Neural cell (in vitro differentiated cells): Measurements from ENCODE around the gene AGBL3. TPM values are rescaled to one million over a fixed set of nuclear protein-coding genes. Genes with fewer than 3 reads are reported as not detected.
"Not testable (repeated sequence)": the region's sequence is repeated elsewhere in the genome, so short reads cannot be mapped to it uniquely, and the experiment has no call there.

Experiments
- H2AFZ ChIP-seq: fragments of 200-600, 300-800 bp; sonication (generic), shearing (Covaris generic); 2 replicates; pipeline ENCODE4 v1.6.0; 2014; ENCODE audit warnings: low read depth, mild to moderate bottlenecking, antibody characterized with exemption, low read length, moderate library complexity
- H3F3A ChIP-seq: fragments of 200-600 bp; shearing (Covaris generic); 2 replicates; pipeline ENCODE4 v1.6.1; 2016; ENCODE audit warnings: mild to moderate bottlenecking, moderate library complexity, mixed read lengths, antibody characterized with exemption, low read length; ENCODE audit not compliant: insufficient read depth, poor library complexity, severe bottlenecking
- H3K27ac ChIP-seq: fragments of 200-600, 300-800 bp; sonication (generic), shearing (Covaris generic); 2 replicates; pipeline ENCODE4 v1.5.1; 2014; ENCODE audit warnings: mild to moderate bottlenecking, low read length, moderate library complexity
- H3K27me3 ChIP-seq: fragments of 300-800, 200-600 bp; sonication (generic), shearing (Covaris generic); 2 replicates; pipeline ENCODE4 v1.6.0; 2014; ENCODE audit warnings: mild to moderate bottlenecking, low read depth, low read length, moderate library complexity; ENCODE audit not compliant: insufficient read depth
- H3K36me3 ChIP-seq: fragments of 300-800, 200-600 bp; sonication (generic), shearing (Covaris generic); 2 replicates; pipeline ENCODE4 v1.5.1; 2014; ENCODE audit warnings: mild to moderate bottlenecking, antibody characterized with exemption, low read length, moderate library complexity; ENCODE audit not compliant: insufficient read depth
- H3K4me2 ChIP-seq: fragments of 300-800, 200-600 bp; sonication (generic), shearing (Covaris generic); 2 replicates; pipeline ENCODE4 v1.6.0; 2014; ENCODE audit warnings: mild to moderate bottlenecking, low read length
- H3K4me3 ChIP-seq: fragments of 300-800, 200-600 bp; sonication (generic), shearing (Covaris generic); 2 replicates; pipeline ENCODE4 v1.5.1; 2014; ENCODE audit warnings: mild to moderate bottlenecking, low read length, moderate library complexity
- H3K79me2 ChIP-seq: fragments of 200-600 bp; shearing (Covaris generic); replicated peaks from 2 replicates; pipeline ENCODE4 v1.6.0; 2014; ENCODE audit warnings: mild to moderate bottlenecking, low read length, moderate library complexity; ENCODE audit not compliant: insufficient read depth
- H3K9ac ChIP-seq: fragments of 300-800, 200-600 bp; sonication (generic), shearing (Covaris generic); 2 replicates; pipeline ENCODE4 v1.6.1; 2016; ENCODE audit warnings: mild to moderate bottlenecking, low read length, mixed read lengths
- H3K9me2 ChIP-seq: fragments of 200-600 bp; shearing (Covaris generic); 2 replicates; pipeline ENCODE4 v1.6.1; 2016; ENCODE audit warnings: mild to moderate bottlenecking, low read length, mixed read lengths; ENCODE audit not compliant: insufficient read depth
- H3K9me3 ChIP-seq: fragments of 200-600, 300-800 bp; sonication (generic), shearing (Covaris generic); 2 replicates; pipeline ENCODE4 v1.6.1; 2016; ENCODE audit warnings: mild to moderate bottlenecking, mixed run types, low read length, moderate library complexity, mixed read lengths
- H4K20me1 ChIP-seq: fragments of 200-600 bp; shearing (Covaris generic); 2 replicates; pipeline ENCODE4 v1.6.1; 2016; ENCODE audit warnings: mild to moderate bottlenecking, mixed run types; ENCODE audit not compliant: insufficient read depth
- EP300 ChIP-seq: fragments of 450-650 bp; conservative IDR thresholded peaks from 2 replicates; pipeline ENCODE4 v1.6.1; 2014; ENCODE audit warnings: antibody characterized with exemption, mild to moderate bottlenecking, moderate library complexity; ENCODE audit not compliant: poor library complexity, severe bottlenecking
- EZH2 ChIP-seq: fragments of 200-600, 300-800 bp; shearing (Covaris generic), sonication (generic); IDR thresholded peaks from 2 replicates; pipeline ENCODE4 v1.6.1; 2014; ENCODE audit warnings: antibody characterized with exemption, low read length, borderline replicate concordance, mild to moderate bottlenecking; ENCODE audit not compliant: insufficient read depth, poor library complexity, severe bottlenecking
- MXI1 ChIP-seq: fragments of 450-650 bp; conservative IDR thresholded peaks from 2 replicates; pipeline ENCODE4 v1.6.1; 2014; ENCODE audit warnings: antibody characterized with exemption, mild to moderate bottlenecking; ENCODE audit not compliant: poor library complexity, severe bottlenecking
- POLR2AphosphoS5 ChIP-seq: IDR thresholded peaks from 2 replicates; pipeline ENCODE4 v1.6.1; 2012
- RAD21 ChIP-seq: fragments of 450-650 bp; conservative IDR thresholded peaks from 2 replicates; pipeline ENCODE4 v1.6.1; 2014; ENCODE audit warnings: antibody characterized with exemption, mild to moderate bottlenecking, moderate library complexity
- REST ChIP-seq: IDR thresholded peaks from 2 replicates; pipeline ENCODE4 v1.6.1; 2012; ENCODE audit warnings: borderline replicate concordance
- SMC3 ChIP-seq: fragments of 450-650 bp; conservative IDR thresholded peaks from 2 replicates; pipeline ENCODE4 v1.6.1; 2014; ENCODE audit warnings: antibody characterized with exemption, mild to moderate bottlenecking, moderate library complexity; ENCODE audit not compliant: poor library complexity
- TAF1 ChIP-seq: IDR thresholded peaks from 2 replicates; pipeline ENCODE4 v1.6.1; 2012; ENCODE audit warnings: low read depth
- polyA plus RNA-seq: library from polyadenylated mRNA; depleted of rRNA; stranded (reverse); fragments of >200 nt; gene quantifications from 2 replicates; pipeline ENCODE4 v1.2.3, GENCODE V29; 2014
- TF ChIP-seq, protein P1 (sequence below): fragments of 450-650 bp; IDR thresholded peaks from 2 replicates; pipeline ENCODE4 v1.5.1; 2014; ENCODE audit warnings: antibody characterized with exemption, mild to moderate bottlenecking, moderate library complexity; ENCODE audit not compliant: poor library complexity, severe bottlenecking

AGBL3 gene
- polyA plus RNA-seq, 1 donor from 2014 or later, result 9.5 TPM

DNA sequence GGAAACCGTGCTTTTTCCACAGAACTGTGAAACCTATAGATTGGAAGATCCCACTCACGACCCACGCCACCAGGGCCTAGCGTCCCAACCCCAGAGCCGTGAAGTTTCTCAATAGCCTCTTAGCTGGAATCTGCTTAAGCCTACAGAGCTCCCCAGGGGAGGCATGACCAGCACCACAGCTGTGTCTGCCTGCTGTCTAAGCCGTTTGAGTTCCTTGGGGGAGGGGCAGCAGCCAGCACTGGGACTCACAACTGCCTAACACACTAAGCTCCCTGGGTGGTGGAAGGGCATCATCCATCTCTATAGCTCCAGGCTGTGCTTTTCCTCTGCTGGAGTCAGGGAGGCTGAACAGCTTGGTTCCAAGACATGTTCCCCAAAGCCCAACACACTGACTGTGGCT is 135.6 kb downstream of the AGBL3 start:
- Histone ChIP-seq H3K9me2 (no peaks in the 10 kb centered on the region), H3K79me2 (no peaks in the 10 kb centered on the region), H3K9ac (no peak overlapping the region), H3K4me3 (no peak overlapping the region), H3K27ac (no peak overlapping the region), H3K9me3 (no peaks in the 10 kb centered on the region), H3K27me3 (no peaks in the 10 kb centered on the region), H3K4me2 (no peak overlapping the region), H3K36me3 (no peaks in the 10 kb centered on the region), H4K20me1 (no peaks in the 10 kb centered on the region), H3F3A (no peaks in the 10 kb centered on the region), H2AFZ (no peak overlapping the region)
- TF ChIP-seq RAD21 (no peak), EP300 (no peak), EZH2 (no peak), REST (no peak), MXI1 (no peak), SMC3 (no peak), POLR2AphosphoS5 (no peak), TAF1 (no peak)
- TF ChIP-seq, protein P1, sequence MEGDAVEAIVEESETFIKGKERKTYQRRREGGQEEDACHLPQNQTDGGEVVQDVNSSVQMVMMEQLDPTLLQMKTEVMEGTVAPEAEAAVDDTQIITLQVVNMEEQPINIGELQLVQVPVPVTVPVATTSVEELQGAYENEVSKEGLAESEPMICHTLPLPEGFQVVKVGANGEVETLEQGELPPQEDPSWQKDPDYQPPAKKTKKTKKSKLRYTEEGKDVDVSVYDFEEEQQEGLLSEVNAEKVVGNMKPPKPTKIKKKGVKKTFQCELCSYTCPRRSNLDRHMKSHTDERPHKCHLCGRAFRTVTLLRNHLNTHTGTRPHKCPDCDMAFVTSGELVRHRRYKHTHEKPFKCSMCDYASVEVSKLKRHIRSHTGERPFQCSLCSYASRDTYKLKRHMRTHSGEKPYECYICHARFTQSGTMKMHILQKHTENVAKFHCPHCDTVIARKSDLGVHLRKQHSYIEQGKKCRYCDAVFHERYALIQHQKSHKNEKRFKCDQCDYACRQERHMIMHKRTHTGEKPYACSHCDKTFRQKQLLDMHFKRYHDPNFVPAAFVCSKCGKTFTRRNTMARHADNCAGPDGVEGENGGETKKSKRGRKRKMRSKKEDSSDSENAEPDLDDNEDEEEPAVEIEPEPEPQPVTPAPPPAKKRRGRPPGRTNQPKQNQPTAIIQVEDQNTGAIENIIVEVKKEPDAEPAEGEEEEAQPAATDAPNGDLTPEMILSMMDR, result no peak

DNA sequence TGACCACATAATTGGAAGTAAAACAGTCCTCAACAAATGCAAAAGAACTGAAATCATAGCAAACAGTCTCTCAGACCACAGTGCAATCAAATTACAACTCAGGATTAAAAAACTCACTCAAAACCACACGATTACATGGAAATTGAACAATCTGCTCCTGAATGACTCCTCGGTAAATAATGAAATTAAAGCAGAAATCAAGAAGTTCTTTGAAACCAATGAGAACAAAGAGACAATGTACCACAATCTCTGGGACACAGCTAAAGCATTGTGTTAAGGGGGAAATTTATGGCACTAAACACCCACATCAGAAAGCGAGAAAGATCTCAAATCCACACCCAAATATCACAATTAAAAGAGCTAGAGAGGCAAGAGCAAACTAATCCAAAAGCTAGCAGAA is 138.3 kb downstream of the AGBL3 start:
- H3K79me2 ChIP-seq, H3F3A ChIP-seq, H2AFZ ChIP-seq, H3K9ac ChIP-seq, H3K4me3 ChIP-seq, H3K9me3 ChIP-seq, H3K27ac ChIP-seq, H3K27me3 ChIP-seq, H4K20me1 ChIP-seq, H3K36me3 ChIP-seq, H3K4me2 ChIP-seq, H3K9me2 ChIP-seq: not testable (repeated sequence)

- Histone ChIP-seq H3K4me2 (no peak overlapping the region), H3F3A (no peaks in the 10 kb centered on the region), H3K36me3 (no peaks in the 10 kb centered on the region), H3K79me2 (no peaks in the 10 kb centered on the region), H3K9me2 (no peaks in the 10 kb centered on the region), H2AFZ (no peak overlapping the region), H3K27me3 (no peaks in the 10 kb centered on the region), H3K9me3 (peaks cover 3% of the 10 kb centered on the region), H3K4me3 (no peak overlapping the region), H4K20me1 (no peaks in the 10 kb centered on the region), H3K9ac (no peak overlapping the region), H3K27ac (no peak overlapping the region)
- TF ChIP-seq SMC3 (no peak), TAF1 (no peak), RAD21 (no peak), REST (no peak), EZH2 (no peak)
- TF ChIP-seq, protein P1, result no peak
Measured at GRCh38 chr7:135128931-135129330, 142.6 kb downstream of the AGBL3 start.
